T-helper 2 cell treated with Interferon-gamma antibody and Interleukin-4, amounts not matched to agents 100 ng/mL and 5 ng/mL, for 36 hours (primary cell): Measurements from ENCODE around the gene DHX16. TPM values are rescaled to one million over a fixed set of nuclear protein-coding genes. Genes with fewer than 3 reads are reported as not detected.

ENCODE experiments used
- intact Hi-C: fragments of 100-400 bp; cut with micrococcal nuclease; formaldehyde crosslinking; loops from one replicate; pipeline ENCODE4 v1.15.1; 2023
- total RNA-seq: library from RNA; stranded (reverse); gene quantifications from 2 replicates; pipeline ENCODE4 v1.2.3, GENCODE V29; 2022

DHX16 gene
- 44.4 and 47.6 TPM in 2 replicates for total RNA-seq

DNA sequence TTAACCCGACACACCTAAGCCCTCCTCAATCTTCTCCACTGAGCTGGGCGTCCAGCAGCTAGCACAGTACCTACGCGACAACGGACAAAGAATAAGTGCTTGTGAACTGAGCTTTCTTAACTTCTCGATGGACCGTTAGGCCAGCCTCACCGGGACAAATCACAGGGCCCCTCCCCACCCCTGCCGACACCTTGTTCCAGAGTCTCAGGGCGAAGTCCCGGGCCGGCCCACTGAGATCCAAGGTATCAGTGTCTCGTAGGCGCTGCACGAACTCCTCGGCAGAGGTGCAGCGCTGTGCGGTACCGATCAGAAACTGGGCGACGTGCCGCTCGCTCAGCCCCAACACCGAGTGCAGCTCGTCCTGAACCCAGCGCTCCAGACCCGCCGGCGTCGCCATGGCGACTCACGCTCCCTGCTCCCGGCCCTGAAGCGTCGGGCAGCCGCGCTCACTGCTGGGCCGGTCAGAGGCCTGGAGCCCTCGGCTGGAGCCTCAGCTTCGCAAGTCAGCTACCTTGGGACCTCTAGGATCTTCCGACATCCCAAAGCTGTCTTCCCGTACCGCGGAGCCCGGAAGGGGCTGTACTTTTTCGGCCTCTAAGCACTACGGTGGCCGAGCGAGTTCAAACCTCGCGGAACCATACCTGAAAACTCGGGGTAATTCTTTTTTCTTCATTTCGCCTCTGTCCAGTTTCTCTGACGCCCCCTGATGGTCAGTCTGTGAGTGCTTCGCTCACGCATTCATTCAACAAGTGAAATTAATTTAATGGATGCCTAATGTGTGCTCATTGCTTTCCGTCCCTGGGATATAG lies at the start of gene DHX16:
Gene DHX16 (minus strand): TSS at position 562 of the 809 bp plus-strand sequence. CDS start 165 bp downstream, at position 397.
- intact Hi-C loops: loop anchor here (1.0 to 10.0 kb wide), 5 partner anchors 25 to 242 kb away; partner anchors contain the start of genes ATAT1, C6orf136, MRPS18B and PPP1R10

GRCh38 chr6:30722025-30722279 lies 49.1 kb upstream of the DHX16 start:
- intact Hi-C loops: loop anchor here (1.0 kb wide), 1 partner anchor 43 kb away; no protein-coding TSS in a partner anchor

DNA sequence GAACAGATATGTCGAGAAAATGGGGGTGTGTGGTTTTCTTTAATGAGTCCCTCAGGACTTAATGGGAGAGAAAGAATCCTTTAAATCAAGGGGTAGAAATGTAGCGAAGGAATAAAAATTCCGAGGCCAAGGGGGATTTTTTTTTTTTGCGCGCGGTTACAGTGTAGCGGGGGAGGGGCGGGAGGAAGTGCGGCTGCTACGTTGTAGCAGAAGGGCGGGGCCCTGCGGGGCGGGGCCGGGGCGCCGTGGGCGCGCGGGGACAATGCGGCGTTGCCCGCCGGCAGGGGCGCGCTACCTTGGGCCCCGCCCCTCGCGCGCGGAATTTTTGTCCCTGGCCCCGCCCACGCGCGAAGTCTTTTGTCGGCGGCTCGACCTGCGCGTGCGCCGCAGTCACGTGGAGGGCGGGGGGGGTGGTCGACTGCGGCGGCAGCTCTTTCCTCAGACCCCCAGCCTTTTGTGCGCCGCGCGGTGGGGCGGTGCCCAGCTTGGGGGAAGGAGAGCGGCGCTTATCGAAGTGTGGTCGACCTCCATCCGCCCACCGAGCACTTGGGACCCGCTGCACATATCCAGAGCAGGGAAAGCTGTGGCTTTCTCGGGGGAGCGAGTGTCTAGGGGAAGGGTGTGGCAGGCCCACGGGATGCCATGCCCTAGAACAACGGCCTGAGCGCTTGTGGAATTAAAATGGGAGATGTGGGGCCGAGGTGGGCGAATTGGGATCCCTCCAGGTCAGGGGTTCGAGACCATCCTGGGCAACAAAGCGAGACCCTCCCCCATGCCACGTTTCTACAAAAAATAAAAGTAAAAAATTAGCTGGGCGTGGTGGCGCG lies 48.6 kb upstream of the DHX16 start:
- intact Hi-C loops: loop anchor here (1.0 to 2.0 kb wide), 4 partner anchors 16 to 165 kb away; partner anchors contain the start of genes GNL1 and PRR3

DNA sequence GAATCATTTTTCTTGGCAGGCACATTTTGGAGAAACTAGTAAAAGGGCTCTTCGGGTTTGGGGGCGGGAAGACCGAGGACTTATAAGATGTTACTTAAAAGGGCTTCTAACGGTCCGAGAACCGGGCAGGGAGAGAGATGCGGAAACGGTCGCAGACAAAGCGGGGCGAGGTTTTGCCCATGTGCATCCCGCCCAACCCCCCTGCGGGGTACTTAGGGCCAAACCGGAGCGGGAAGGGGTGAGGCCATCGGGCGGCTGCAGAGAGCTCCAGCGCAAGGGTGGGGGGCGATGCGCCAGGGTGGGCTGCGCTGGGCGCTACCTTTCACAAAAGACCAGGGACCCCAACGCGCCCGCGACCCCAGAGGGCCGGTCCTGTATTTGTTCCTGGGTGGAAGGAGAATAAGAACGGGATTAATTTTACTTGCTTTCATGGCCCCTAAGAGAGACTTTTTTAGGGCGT lies 48.0 kb upstream of the DHX16 start:
- intact Hi-C loops: loop anchor here (1.0 to 2.0 kb wide), 4 partner anchors 17 to 164 kb away; partner anchors contain the start of genes C6orf136, GNL1 and PRR3

DNA sequence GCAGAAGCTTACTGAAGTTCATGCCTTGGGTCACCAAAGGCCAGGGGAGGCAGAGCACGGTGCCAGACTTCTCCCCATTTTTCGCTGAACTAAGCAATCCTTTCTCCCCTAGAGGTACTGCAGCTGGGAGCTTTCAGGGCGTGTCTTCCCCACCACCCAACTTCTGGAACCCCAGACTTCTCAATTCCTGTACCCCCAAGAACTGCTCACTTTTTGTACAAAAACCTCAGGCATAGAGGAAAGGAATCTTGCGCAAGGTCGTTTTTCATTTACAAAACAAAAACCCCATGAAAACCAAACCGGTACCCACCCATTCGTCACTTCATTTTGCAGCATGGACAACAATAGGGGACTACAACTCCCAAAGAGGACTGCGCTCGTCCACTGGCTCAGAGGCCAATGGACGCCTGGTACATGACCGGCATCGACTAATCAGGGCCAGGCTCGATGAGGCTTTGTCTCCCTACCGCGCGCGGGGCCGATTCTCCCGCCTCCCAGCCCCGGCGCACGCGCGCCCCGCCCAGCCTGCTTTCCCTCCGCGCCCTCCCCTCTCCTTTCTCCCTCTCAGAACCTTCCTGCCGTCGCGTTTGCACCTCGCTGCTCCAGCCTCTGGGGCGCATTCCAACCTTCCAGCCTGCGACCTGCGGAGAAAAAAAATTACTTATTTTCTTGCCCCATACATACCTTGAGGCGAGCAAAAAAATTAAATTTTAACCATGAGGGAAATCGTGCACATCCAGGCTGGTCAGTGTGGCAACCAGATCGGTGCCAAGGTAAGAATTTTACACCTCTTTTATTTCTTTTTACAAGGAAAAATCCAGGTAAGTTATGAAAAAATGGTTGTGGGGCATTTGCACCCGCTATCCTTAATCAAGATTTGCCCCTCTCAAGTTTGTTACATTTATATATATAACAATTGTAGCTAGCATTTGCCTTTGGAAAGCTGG lies 47.3 kb upstream of the DHX16 start, which contains the start of gene TUBB:
Gene TUBB (plus strand): TSS at position 562 of the 947 bp plus-strand sequence. CDS start 155 bp downstream, at position 717.
- intact Hi-C loops: loop anchor here (1.0 to 5.0 kb wide), 3 partner anchors 73 to 658 kb away; partner anchors contain the start of genes C6orf136, GNL1, POLR1H and PRR3

DNA sequence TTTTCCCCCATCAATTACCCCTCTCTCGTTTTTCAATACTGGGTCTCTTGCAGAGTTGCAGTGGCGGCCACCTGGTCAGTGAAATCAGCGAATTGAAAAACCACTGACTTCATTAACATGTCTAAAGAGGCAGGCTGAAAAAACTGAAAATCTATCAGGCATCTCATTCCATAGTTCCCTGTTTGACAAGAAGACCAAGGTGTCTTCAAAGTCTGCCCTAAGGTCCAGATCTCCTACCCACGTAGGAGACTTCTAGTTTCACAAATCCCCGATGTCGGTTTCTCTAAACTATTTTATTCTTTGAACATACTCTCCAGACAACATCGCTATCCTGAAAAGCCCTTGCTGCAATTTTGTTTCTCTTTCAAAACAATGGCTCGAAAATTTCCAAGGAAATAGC lies 46.5 kb upstream of the DHX16 start:
- intact Hi-C loops: loop anchor here (5.0 kb wide), 1 partner anchor 657 kb away; the partner anchor contains the start of gene POLR1H

DNA sequence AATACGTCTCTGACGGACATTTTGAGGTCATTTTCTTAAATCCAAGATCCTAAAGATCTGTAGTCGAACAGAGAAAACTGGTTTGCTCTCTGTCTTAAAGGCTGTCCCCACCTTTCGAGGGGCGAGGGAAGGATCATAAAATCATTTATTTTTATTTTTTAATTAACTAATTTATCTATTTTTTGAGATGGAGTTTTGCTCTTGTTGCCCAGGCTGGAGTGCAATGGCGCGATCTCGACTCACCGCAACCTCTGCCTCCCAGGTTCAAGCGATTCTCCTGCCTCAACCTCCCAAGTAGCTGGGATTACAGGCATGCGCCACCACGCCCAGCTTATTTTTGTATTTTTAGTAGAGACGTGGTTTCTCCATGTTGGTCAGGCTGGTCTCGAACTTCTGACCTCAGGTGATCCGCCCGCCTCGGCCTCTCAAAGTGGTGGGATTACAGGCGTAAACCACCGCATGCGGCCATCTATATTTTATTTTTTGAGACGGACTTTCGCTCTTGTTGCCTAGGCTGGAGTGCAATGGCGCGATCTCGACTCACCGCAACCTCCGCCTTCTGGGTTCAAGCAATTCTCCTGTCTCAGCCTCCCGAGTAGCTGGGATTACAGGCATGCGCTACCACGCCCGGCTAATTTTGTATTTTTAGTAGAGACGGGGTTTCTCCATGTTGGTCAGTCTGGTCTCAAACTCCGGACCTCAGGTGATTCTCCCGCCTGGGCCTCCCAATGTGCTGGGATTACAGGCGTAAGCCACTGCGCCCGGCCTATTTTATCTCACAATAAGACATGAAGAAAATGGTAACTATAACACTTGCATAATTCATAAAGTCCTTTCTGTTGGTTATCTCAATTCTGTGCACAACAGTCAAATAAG lies 45.3 kb upstream of the DHX16 start:
- intact Hi-C loops: loop anchor here (1.0 to 5.0 kb wide), 5 partner anchors 31 to 656 kb away; partner anchors contain the start of genes HLA-E, MRPS18B, POLR1H and PPP1R10

- intact Hi-C loops: loop anchor here (1.0 to 5.0 kb wide), 5 partner anchors 30 to 655 kb away; partner anchors contain the start of genes HLA-E, MRPS18B, POLR1H and PPP1R10
Measured at GRCh38 chr6:30717129-30717844, 44.5 kb upstream of the DHX16 start, which contains the start of gene MDC1. TSS of gene MDC1 (minus strand) at chr6:30717281. CDS start at chr6:30715175, 2,106 bp downstream.

GRCh38 chr6:30716879-30717128 lies 44.0 kb upstream of the DHX16 start:
- intact Hi-C loops: loop anchor here (1.0 to 5.0 kb wide), 5 partner anchors 30 to 655 kb away; partner anchors contain the start of genes HLA-E, MRPS18B, POLR1H and PPP1R10

- intact Hi-C loops: no loop called here
Measured at GRCh38 chr6:30714263-30714662, 41.5 kb upstream of the DHX16 start.

GRCh38 chr6:30712441-30712945 lies 39.7 kb upstream of the DHX16 start:
- intact Hi-C loops: no loop called here

- intact Hi-C loops: no loop called here
Measured at GRCh38 chr6:30711758-30712380, 39.1 kb upstream of the DHX16 start.

- intact Hi-C loops: no loop called here
Measured at GRCh38 chr6:30709101-30709868, 36.5 kb upstream of the DHX16 start.

DNA sequence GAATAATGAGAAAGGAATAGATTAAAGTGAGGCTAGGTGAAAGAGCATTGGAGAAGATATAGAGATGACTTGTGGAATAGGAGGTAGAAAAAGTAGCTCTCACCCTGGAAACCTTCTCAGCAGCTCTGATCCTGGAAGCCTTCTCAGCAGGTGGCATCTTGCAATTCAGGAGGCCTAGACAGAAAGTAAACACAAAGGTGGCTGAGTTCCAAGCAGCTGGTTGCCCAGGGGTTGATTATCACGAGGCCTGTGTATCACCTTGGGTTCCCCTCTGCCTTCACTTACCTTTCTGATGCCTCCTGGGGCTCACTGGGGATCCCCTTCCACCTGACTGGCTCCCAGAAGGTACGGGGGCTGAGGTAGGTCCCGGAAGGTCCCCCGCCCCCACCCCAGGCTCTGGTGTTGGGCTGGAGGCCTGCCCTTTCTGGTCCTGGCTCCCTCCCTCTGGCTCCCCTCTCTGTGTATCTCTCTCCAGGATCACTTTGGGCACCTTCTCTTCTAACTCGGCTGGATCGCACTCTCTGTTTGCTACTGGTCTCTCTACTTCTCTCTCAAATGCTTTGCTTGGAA lies 34.6 kb upstream of the DHX16 start:
- intact Hi-C loops: no loop called here

- intact Hi-C loops: no loop called here
Measured at GRCh38 chr6:30705620-30706019, 32.8 kb upstream of the DHX16 start.

- intact Hi-C loops: no loop called here
Measured at GRCh38 chr6:30703821-30704220, 31.0 kb upstream of the DHX16 start.

DNA sequence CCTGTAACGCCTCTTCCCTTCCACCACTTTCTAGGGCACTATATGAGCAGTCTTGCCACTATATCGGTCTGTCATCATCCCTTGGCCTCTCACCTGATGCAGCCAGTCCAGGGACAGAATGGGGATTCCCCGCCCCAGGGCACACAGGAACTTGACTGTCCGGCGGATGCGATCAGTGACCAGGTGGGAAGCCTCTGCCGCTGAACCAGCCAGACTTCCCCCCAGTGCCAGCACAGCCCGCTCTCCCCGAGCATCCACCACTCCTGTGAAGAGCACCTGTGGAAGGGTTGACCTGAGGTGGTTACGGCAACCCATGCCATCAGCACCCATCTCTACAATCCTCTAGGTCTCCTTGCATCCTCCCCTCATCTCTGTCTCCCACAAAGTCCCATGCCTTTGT lies 30.2 kb upstream of the DHX16 start:
- intact Hi-C loops: no loop called here
